Adrenal gland (tissue), 12 donors: ENCODE data around the gene RASA3. TPM values are rescaled to one million over a fixed set of nuclear protein-coding genes. Genes with fewer than 3 reads are reported as not detected.

Experiments
- DNase-seq, 7 donors: peaks; one replicate each; pipeline ENCODE4 v3.0.0-alpha.2; 2019 to 2020
- H3K27ac ChIP-seq, 5 donors: fragments of 200-600 bp; sonication (generic) in 4 of 5; 1 replicate in 3 of 5; 2 replicates in 2 of 5; pipeline versions ENCODE4 v1.5.1 to v1.8.0; 2016 to 2020; ENCODE audit warnings: mild to moderate bottlenecking in 1 of 5
- H3K27me3 ChIP-seq: fragments of 200-600 bp; 2 replicates; pipeline ENCODE4 v1.8.0; 2021
- H3K36me3 ChIP-seq, 2 donors: fragments of 200-600 bp; replicated peaks in 1 of 2; 1 replicate in 1 of 2; 2 replicates in 1 of 2; pipeline versions ENCODE4 v1.5.1 to v1.8.0; 2018 to 2022
- H3K4me1 ChIP-seq, 2 donors: fragments of 200-600 bp; replicated peaks in 1 of 2; 1 replicate in 1 of 2; 2 replicates in 1 of 2; pipeline versions ENCODE4 v1.5.1 to v1.8.0; 2018 to 2021
- H3K4me3 ChIP-seq, 4 donors: fragments of 200-600 bp; sonication (generic) in 3 of 4; one replicate each; pipeline ENCODE4 v1.5.1; 2016 to 2018
- H3K9me3 ChIP-seq, 3 donors: fragments of 200-600 bp; sonication (generic) in 1 of 3; replicated peaks in 1 of 3; 1 replicate in 2 of 3; 2 replicates in 1 of 3; pipeline versions ENCODE4 v1.5.1 to v1.8.0; 2016 to 2021
- POLR2A ChIP-seq, 2 donors: fragments of 450-650 bp; IDR thresholded peaks; one replicate each; pipeline ENCODE4 v1.6.1; 2017; ENCODE audit warnings: antibody characterized with exemption in 2 of 2, mild to moderate bottlenecking in 2 of 2, moderate library complexity in 1 of 2
- whole genome bisulfite sequencing, 4 donors: extraction: QIAGEN DNeasy Blood & Tissue Kit in 2 of 4; methylation state at CpG; one replicate each; pipeline versions ENCODE4 v1.1.5 to v1.1.7; 2013 to 2017; 5-methylcytosine and 5-hydroxymethylcytosine counted together
- intact Hi-C, 2 donors: fragments of 100-400 bp; cut with DNase I; formaldehyde crosslinking; loops; one replicate each; pipeline versions ENCODE4 v1.14.1 to v1.15.0; 2022 to 2023
- polyA plus RNA-seq, 3 donors: library from polyadenylated mRNA; stranded (reverse); fragments of 200-250 nt in 2 of 3; fragments of 350-450 nt in 1 of 3; fragmentation: Illumina TruSeq in 1 of 3; extraction: RNeasy Lipid Tissue Mini Kit (QIAGEN cat#74804) in 1 of 3; gene quantifications; one replicate each; pipeline ENCODE4 v1.2.3, GENCODE V29; 2013 to 2014
- total RNA-seq, 9 donors: library from RNA; depleted of rRNA in 4 of 9; stranded (reverse); fragments of >200 nt in 4 of 9; fragments of 120-200 nt in 1 of 9; fragmentation: NEBNext Ultra II Directional in 1 of 9; extraction: Animal tissue kit (Norgen Biotek cat#: 25700) in 1 of 9; gene quantifications; one replicate each; pipeline versions ENCODE4 v1.1.0 to v1.2.4, GENCODE V29; 2013 to 2023
- TF ChIP-seq, protein P1 (sequence below), 6 experiments: fragments of 450-650 bp in 4 of 6; fragments of 200-600 bp in 2 of 6; sonication (generic) in 1 of 6; IDR thresholded peaks; 1 replicate in 5 of 6; 2 replicates in 1 of 6; pipeline versions ENCODE4 v1.5.1 to v1.8.0; 2016 to 2021; ENCODE audit warnings: antibody characterized with exemption in 6 of 6, mild to moderate bottlenecking in 2 of 6, moderate library complexity in 1 of 6
- donor health status: healthy with polysubstance abuse.
- donor health status: Bipolar disorder and iron deficiency.
- donor health status: DM: yes; HTN: yes; CAD: no.
- donor health status: DM: no; HTN: no; CAD: no.
- donor health status: DM: no; HTN: no; CAD: no.
- donor health status: DM: yes; HTN: yes; CAD: no.

Gene RASA3
- total and polyA plus RNA-seq, 12 donors, result 2.2 to 11.7 (median 7.3) TPM

GRCh38 chr13:113962975-113963374 is 169.4 kb downstream of the RASA3 start:
- H3K4me3 ChIP-seq, result no peak overlapping the region
- TF ChIP-seq POLR2A (IDR thresholded peaks at IDR 0.05), result no peak
- TF ChIP-seq, protein P1, sequence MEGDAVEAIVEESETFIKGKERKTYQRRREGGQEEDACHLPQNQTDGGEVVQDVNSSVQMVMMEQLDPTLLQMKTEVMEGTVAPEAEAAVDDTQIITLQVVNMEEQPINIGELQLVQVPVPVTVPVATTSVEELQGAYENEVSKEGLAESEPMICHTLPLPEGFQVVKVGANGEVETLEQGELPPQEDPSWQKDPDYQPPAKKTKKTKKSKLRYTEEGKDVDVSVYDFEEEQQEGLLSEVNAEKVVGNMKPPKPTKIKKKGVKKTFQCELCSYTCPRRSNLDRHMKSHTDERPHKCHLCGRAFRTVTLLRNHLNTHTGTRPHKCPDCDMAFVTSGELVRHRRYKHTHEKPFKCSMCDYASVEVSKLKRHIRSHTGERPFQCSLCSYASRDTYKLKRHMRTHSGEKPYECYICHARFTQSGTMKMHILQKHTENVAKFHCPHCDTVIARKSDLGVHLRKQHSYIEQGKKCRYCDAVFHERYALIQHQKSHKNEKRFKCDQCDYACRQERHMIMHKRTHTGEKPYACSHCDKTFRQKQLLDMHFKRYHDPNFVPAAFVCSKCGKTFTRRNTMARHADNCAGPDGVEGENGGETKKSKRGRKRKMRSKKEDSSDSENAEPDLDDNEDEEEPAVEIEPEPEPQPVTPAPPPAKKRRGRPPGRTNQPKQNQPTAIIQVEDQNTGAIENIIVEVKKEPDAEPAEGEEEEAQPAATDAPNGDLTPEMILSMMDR (IDR thresholded peaks at IDR 0.05), result no peak
- WGBS, 4 donors, result 80 to 89% (median 87%) methylated on average over 16 to 17 of the region's 17 CpGs
- no peak overlapping the region for H3K27ac ChIP-seq
- H3K4me1 ChIP-seq, result no peaks in the 10 kb centered on the region
- no peaks in the 10 kb centered on the region for H3K27me3 ChIP-seq
- intact Hi-C loops, result no loop called here
- H3K36me3 ChIP-seq, result no peaks in the 10 kb centered on the region
- H3K9me3 ChIP-seq, result no peaks in the 10 kb centered on the region
- no peak for DNase-seq

GRCh38 chr13:113962386-113962785 is 170.0 kb downstream of the RASA3 start:
- H3K9me3 ChIP-seq, result no peaks in the 10 kb centered on the region
- no peaks in the 10 kb centered on the region for H3K36me3 ChIP-seq
- H3K27ac ChIP-seq, result no peak overlapping the region
- TF ChIP-seq, protein P1 (IDR thresholded peaks at IDR 0.05), result no peak
- TF ChIP-seq POLR2A (IDR thresholded peaks at IDR 0.05), result no peak
- WGBS, 4 donors, result 80 to 90% (median 86%) methylated on average over 10 to 11 of the region's 11 CpGs
- intact Hi-C loops, result no loop called here
- H3K27me3 ChIP-seq, result no peaks in the 10 kb centered on the region
- no peak overlapping the region for H3K4me3 ChIP-seq
- H3K4me1 ChIP-seq, result no peaks in the 10 kb centered on the region
- no peak for DNase-seq

- Histone ChIP-seq H3K27me3 (no peaks in the 10 kb centered on the region), H3K4me3 (no peak overlapping the region), H3K4me1 (no peaks in the 10 kb centered on the region), H3K9me3 (no peaks in the 10 kb centered on the region), H3K36me3 (no peaks in the 10 kb centered on the region), H3K27ac (no peak overlapping the region)
- TF ChIP-seq POLR2A (IDR thresholded peaks at IDR 0.05), result no peak
- TF ChIP-seq, protein P1 (IDR thresholded peaks at IDR 0.05), result no peak
- DNase-seq, result no peak
- intact Hi-C loops, result no loop called here
- 71 to 79% (median 75%) methylated on average over 6 of the region's 6 CpGs for WGBS, 4 donors
Measured at GRCh38 chr13:113960276-113960948, 172.0 kb downstream of the RASA3 start.

DNA sequence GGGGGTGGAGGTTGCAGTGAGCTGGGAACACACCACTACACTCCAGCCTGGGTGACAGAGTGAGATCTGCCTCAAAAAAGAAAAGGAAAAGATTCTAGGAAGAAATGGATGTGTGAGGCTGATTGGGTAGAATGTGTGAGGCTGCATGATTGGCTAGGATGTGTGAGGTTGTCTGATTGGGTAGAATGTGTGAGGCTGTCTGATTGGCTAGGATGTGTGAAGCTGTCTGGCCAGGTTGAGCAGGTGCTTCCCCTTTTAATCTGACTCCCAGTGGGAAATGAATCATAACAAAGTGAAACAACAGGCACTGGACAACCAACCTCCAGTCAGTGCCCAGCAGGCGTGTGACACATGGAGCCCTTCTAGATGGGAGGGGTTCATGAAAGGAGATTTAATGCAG is 173.2 kb downstream of the RASA3 start:
- H3K9me3 ChIP-seq, result no peaks in the 10 kb centered on the region
- TF ChIP-seq POLR2A (IDR thresholded peaks at IDR 0.05), result no peak
- TF ChIP-seq, protein P1 (IDR thresholded peaks at IDR 0.05), result no peak
- no peak overlapping the region for H3K4me3 ChIP-seq
- intact Hi-C loops, result no loop called here
- H3K27ac ChIP-seq, result no peak overlapping the region
- H3K4me1 ChIP-seq, result no peaks in the 10 kb centered on the region
- no peaks in the 10 kb centered on the region for H3K36me3 ChIP-seq
- H3K27me3 ChIP-seq, result no peaks in the 10 kb centered on the region
- WGBS, 4 donors, result 74 to 88% (median 77%) methylated on average over 1 of the region's 1 CpG
- no peak for DNase-seq
